Psoas muscle (tissue), 8 donors: ENCODE data around the gene TJP3. TPM values are rescaled to one million over a fixed set of nuclear protein-coding genes. Genes with fewer than 3 reads are reported as not detected.

Experiments used
- ATAC-seq, 4 donors: fragments of 200-7000 bp; cut with Tn5 transposase; one replicate each; pipeline ENCODE4 v1.9.1; 2020; ENCODE audit warnings: moderate library complexity in 3 of 4, mild to moderate bottlenecking in 2 of 4
- DNase-seq, 2 donors: peaks; one replicate each; pipeline ENCODE4 v3.0.0-alpha.2; 2020
- H3K27ac ChIP-seq: fragments of 200-600 bp; one replicate; pipeline ENCODE4 v1.8.0; 2022
- H3K27me3 ChIP-seq, 3 donors: fragments of 200-600 bp in 1 of 3; one replicate each; pipeline versions ENCODE4 v1.6.1 to v1.8.0; 2013 to 2022; ENCODE audit warnings: low read length in 2 of 3, mild to moderate bottlenecking in 2 of 3, moderate library complexity in 1 of 3; ENCODE audit not compliant: insufficient read depth in 3 of 3
- H3K36me3 ChIP-seq, 2 donors: fragments of 200-600 bp in 1 of 2; one replicate each; pipeline versions ENCODE4 v1.6.1 to v1.8.0; 2013 to 2022; ENCODE audit warnings: low read depth in 1 of 2, mild to moderate bottlenecking in 1 of 2, moderate library complexity in 1 of 2; ENCODE audit not compliant: insufficient read depth in 1 of 2
- H3K4me1 ChIP-seq: fragments of 200-600 bp; one replicate; pipeline ENCODE4 v1.8.0; 2022
- H3K4me3 ChIP-seq: fragments of 200-600 bp; one replicate; pipeline ENCODE4 v1.8.0; 2022; ENCODE audit warnings: mild to moderate bottlenecking
- H3K9me3 ChIP-seq: fragments of 200-600 bp; one replicate; pipeline ENCODE4 v1.8.0; 2022
- CTCF ChIP-seq: fragments of 200-600 bp; IDR thresholded peaks from one replicate; pipeline ENCODE4 v1.8.0; 2022; ENCODE audit warnings: antibody characterized with exemption
- WGBS, 3 donors: extraction: QIAGEN DNeasy Blood & Tissue Kit; methylation state at CpG; one replicate each; pipeline versions ENCODE4 v1.1.6 to v1.1.7; 2013; 5-methylcytosine and 5-hydroxymethylcytosine counted together
- intact Hi-C, 2 donors: fragments of 100-400 bp; cut with DNase I; formaldehyde crosslinking; loops; one replicate each; pipeline versions ENCODE4 v1.11.0 to v1.14.2; 2022
- polyA plus RNA-seq, 3 donors: library from polyadenylated mRNA; stranded (reverse); fragments of 200-250 nt; gene quantifications; one replicate each; pipeline ENCODE4 v1.2.3, GENCODE V29; 2013
- total RNA-seq, 4 donors: library from RNA; stranded (reverse); fragmentation: NEBNext Ultra II Directional in 2 of 4; extraction: Animal tissue kit (Norgen Biotek cat#: 25700) in 2 of 4; gene quantifications; one replicate each; pipeline versions ENCODE4 v1.2.1 to v1.2.4, GENCODE V29; 2021 to 2023
- donor health status: healthy with polysubstance abuse.
- donor health status: DM: no; HTN: no; CAD: no; lungs with moderate emphysema.
- donor health status: Bipolar disorder and iron deficiency.
- donor health status: healthy.
- donor health status: DM: yes; HTN: yes; CAD: no.
- donor health status: DM: no; HTN: no; CAD: no.
- donor health status: DM: no; HTN: no; CAD: no.
- donor health status: DM: yes; HTN: yes; CAD: no.

TJP3 gene
- total and polyA plus RNA-seq, 7 donors = 0.21 to 2.7 (median 0.48) TPM; not detected in 1

- no peaks in the 10 kb centered on the region for H3K4me1 ChIP-seq
- 75 to 88% (median 87%) methylated on average over 5 of the region's 5 CpGs for WGBS, 3 donors
- H3K27me3 ChIP-seq = peaks cover 0 to 8% (median 0%) of the 10 kb centered on the region in 3 donors
- intact Hi-C loops = no loop called here
- ATAC-seq = no peak
- H3K36me3 ChIP-seq = no peaks in the 10 kb centered on the region
- peaks cover 1% of the 10 kb centered on the region for H3K9me3 ChIP-seq
- no peak for TF ChIP-seq CTCF
- H3K4me3 ChIP-seq = no peak overlapping the region
- DNase-seq = no peak
- H3K27ac ChIP-seq = no peak overlapping the region
Measured at GRCh38 chr19:3775831-3776230, 67.6 kb downstream of the TJP3 start.

GRCh38 chr19:3776479-3777040 lies 68.4 kb downstream of the TJP3 start:
- 75 to 88% (median 86%) methylated on average over 1 of the region's 1 CpG for WGBS, 3 donors
- intact Hi-C loops = no loop called here
- ATAC-seq (no peak), DNase-seq (no peak)
- Histone ChIP-seq H3K27ac (no peak overlapping the region), H3K9me3 (peaks cover 7% of the 10 kb centered on the region), H3K4me3 (no peak overlapping the region), H3K27me3 (peaks cover 0 to 6% (median 0%) of the 10 kb centered on the region in 3 donors), H3K36me3 (no peaks in the 10 kb centered on the region), H3K4me1 (no peaks in the 10 kb centered on the region)
- no peak for TF ChIP-seq CTCF

- intact Hi-C loops = no loop called here
- peaks cover 0 to 10% (median 3%) of the 10 kb centered on the region in 3 donors for H3K27me3 ChIP-seq
- DNase-seq (no peak), ATAC-seq (no peak)
- no peaks in the 10 kb centered on the region for H3K4me1 ChIP-seq
- TF ChIP-seq CTCF = no peak
- H3K36me3 ChIP-seq = no peaks in the 10 kb centered on the region
- peaks cover 9% of the 10 kb centered on the region for H3K9me3 ChIP-seq
- H3K27ac ChIP-seq = no peak overlapping the region
- H3K4me3 ChIP-seq = no peak overlapping the region
- 77 to 81% (median 80%) methylated on average over 34 to 37 of the region's 37 CpGs for WGBS, 3 donors
Measured at GRCh38 chr19:3778104-3778867, 70.1 kb downstream of the TJP3 start.

GRCh38 chr19:3778899-3779723 lies 70.9 kb downstream of the TJP3 start:
- Histone ChIP-seq H3K27me3 (peaks cover 0 to 15% (median 4%) of the 10 kb centered on the region in 3 donors), H3K4me3 (no peak overlapping the region), H3K36me3 (no peaks in the 10 kb centered on the region), H3K4me1 (no peaks in the 10 kb centered on the region), H3K9me3 (peaks cover 9% of the 10 kb centered on the region), H3K27ac (no peak overlapping the region)
- intact Hi-C loops = no loop called here
- 68 to 70% (median 68%) methylated on average over 40 to 44 of the region's 44 CpGs for WGBS, 3 donors
- no peak for DNase-seq
- no peak for ATAC-seq
- TF ChIP-seq CTCF = no peak
